Peyer's patch (tissue), 4 donors: Measurements from ENCODE around the gene SCGB3A1.

Experiments
- CTCF ChIP-seq, 6 experiments: fragments of 450-650 bp in 4 of 6; fragments of 200-600 bp in 2 of 6; sonication (generic) in 1 of 6; IDR thresholded peaks; one replicate each; pipeline ENCODE4 v1.5.1; 2017 to 2019; ENCODE audit warnings: antibody characterized with exemption in 6 of 6, mild to moderate bottlenecking in 3 of 6, moderate library complexity in 1 of 6
- POLR2A ChIP-seq, 2 donors: fragments of 450-650 bp; IDR thresholded peaks; one replicate each; pipeline ENCODE4 v1.5.1; 2017; ENCODE audit warnings: antibody characterized with exemption in 2 of 2, mild to moderate bottlenecking in 2 of 2, moderate library complexity in 2 of 2

DNA sequence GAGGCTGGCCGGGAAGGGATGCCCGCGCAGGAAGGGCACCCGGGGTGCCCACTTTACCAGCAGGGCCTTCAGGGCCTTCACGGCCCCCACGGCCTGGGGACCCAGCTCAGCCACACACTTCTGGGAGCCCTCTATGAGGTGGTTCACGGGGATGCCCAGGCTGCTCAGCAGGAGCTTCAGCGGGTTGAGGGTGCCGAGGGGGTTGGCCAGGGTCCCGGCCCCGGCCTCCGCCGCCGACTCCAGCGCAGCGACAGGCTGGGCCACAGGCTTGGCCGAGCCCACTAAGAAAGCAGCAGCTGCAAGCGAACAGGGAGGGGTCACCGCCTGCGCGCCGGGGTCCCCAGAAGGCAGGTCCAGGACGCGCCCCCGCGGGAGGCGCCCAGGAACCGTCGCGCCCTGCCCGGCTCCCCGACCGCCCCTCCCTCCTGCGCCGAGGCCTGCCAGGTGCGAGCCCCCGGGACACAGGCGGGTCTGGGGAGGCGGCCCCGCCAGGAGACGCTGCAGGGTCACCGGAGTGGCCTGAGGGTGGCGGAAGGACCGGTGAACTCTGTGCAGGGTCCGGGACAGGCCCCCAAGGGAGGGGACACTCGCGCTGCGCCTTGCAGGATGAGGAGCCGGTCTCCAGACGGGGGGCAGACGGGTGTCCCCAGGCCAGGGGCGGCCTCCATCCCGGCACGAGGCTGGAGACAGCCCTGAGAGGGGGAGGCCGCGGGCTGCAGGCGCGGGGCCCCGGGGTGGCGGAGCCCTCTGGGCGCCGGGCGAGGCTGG lies 572 bp downstream of the SCGB3A1 start:
- no peak for TF ChIP-seq CTCF (IDR thresholded peaks at IDR 0.05)
- no peak for TF ChIP-seq POLR2A (IDR thresholded peaks at IDR 0.05)
